ENCODE data around the gene TTC34.
"Not testable (repeated sequence)": the region's sequence is repeated elsewhere in the genome, so short reads cannot be mapped to it uniquely, and the experiment has no call there.

The TTC34 gene

DNA sequence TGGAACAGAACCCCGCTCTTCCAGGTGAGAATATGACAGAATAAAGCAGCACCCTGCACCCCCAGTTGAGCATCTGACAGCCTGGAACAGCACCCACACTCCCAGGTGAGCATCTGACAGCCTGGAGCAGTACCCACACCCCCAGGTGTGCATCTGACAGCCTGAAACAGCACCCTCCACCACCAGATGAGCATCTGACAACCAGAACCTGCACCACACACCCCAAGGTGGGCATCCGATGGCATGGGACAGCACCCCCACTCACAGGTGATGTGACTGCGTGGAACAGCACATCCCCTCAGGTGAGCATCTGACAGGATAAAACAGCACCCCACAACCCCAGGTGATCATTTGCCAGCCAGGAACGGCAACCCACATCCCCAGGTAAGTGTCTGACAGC is 26.2 kb downstream of the TTC34 start:
- not testable (repeated sequence) for DNase-seq (ENCODE audit: low spot score)

DNA sequence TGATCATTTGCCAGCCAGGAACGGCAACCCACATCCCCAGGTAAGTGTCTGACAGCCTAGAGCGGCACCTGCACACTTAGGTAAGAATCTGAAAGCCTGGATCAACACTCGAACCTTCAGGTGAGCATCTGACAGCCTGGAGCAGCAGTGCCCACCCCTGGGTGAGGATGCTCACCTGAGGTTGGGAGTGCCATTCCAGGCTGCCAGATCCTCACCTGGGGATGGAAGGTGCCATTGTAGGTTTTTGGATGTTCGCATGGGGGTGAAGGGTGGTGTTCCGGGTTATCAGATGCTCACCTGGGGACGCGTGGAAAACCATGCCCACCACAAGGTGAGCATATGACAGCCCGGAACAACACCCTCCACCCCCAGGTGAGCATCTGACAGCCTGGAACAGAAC is 33.4 kb downstream of the TTC34 start:
- not testable (repeated sequence) for DNase-seq (ENCODE audit: low spot score)

DNA sequence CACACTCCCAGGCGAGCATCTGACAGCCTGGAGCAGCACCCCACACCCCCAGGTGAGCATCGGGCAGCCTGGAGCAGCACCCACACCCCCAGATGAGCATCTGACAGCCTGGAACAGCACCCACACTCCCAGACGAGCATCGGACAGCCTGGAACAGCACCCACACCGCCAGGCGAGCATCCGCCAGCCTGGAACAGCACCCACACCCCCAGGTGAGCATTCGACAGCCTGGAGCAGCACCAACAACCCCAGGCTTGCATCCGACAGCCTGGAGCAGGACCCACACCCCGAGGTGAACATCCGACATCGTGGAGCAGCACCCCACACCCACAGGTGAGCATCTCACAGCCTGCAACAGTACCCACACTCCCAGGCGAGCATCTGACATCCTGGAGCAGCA is 42.1 kb downstream of the TTC34 start:
- not testable (repeated sequence) for DNase-seq (ENCODE audit: low spot score)

DNA sequence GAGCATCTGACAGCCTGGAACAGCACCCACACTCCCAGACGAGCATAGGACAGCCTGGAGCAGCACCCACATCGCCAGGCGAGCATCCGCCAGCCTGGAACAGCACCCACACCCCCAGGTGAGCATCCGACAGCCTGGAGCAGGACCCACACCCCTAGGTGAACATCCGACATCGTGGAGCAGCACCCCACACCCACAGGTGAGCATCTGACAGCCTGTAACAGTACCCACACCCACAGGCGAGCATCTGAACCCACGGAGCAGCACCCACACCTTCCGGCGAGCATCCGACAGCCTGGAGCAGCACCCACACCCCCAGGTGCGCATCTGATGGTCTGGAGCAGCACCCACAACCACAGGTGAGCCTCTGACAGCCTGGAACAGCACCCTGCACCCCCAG is 44.0 kb downstream of the TTC34 start:
- not testable (repeated sequence) for DNase-seq (ENCODE audit: low spot score)

DNA sequence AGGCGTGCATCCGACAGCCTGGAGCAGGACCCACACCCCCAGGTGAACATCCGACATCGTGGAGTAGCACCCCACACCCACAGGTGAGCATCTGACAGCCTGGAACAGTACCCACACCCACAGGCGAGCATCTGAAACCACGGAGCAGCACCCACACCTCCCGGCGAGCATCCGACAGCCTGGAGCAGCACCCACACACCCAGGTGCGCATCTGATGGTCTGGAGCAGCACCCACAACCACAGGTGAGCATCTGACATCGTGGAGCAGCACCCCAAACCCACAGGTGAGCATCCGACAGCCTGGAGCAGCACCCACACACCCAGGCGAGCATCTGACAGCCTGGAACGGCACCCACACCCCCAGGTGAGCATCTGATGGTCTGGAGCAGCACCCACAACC is 46.1 kb downstream of the TTC34 start:
- not testable (repeated sequence) for DNase-seq (ENCODE audit: low spot score)

DNA sequence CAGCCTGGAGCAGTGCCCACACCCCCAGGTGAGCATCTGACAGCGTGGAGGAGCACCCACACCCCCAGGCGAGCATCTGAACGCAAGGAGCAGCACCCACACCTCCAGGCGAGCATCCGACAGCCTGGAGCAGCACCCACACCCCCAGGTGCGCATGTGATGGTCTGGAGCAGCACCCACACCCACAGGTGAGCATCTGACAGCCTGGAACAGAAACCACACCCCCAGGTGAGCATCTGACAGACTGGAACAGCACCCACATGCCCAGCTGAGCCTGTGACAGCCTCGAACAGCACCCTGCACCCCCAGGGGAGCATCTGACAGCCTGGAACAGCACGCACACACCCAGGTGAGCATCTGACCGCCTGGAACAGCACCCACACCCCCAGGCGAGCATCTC is 46.9 kb downstream of the TTC34 start:
- not testable (repeated sequence) for DNase-seq (ENCODE audit: low spot score)

DNA sequence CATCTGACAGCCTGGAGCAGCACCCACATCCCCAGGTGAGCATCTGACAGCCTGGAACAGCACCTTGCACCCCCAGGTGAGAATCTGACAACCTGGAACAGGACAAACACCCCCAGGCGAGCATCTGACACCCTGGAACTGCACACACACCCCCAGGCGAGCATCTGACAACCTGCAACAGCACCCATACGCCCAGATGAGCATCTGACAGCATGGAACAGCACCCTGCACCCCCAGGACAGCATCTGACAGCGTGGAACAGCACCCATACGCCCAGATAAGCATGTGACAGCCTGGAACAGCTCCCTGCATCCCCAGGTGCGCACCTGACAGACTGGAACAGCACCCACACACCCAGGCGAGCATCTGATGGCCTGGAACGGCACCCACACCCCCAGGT is 49.0 kb downstream of the TTC34 start:
- DNase-seq (ENCODE audit: low spot score) = peak; percentile 5

DNA sequence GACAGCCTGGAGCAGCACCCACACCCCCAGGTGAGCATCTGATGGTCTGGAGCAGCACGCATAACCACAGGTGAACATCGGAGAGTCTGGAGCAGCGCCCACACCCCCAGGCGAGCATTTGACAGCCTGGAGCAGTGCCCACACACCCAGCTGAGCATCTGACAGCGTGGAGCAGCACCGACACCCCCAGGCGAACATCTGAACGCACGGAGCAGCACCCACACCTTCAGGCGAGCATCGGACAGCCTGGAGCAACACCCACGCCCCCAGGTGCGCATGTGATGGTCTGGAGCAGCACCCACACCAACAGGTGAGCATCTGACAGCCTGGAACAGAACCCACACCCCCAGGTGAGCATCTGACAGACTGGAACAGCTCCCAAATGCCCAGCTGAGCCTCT is 49.6 kb downstream of the TTC34 start:
- not testable (repeated sequence) for DNase-seq (ENCODE audit: low spot score)

DNA sequence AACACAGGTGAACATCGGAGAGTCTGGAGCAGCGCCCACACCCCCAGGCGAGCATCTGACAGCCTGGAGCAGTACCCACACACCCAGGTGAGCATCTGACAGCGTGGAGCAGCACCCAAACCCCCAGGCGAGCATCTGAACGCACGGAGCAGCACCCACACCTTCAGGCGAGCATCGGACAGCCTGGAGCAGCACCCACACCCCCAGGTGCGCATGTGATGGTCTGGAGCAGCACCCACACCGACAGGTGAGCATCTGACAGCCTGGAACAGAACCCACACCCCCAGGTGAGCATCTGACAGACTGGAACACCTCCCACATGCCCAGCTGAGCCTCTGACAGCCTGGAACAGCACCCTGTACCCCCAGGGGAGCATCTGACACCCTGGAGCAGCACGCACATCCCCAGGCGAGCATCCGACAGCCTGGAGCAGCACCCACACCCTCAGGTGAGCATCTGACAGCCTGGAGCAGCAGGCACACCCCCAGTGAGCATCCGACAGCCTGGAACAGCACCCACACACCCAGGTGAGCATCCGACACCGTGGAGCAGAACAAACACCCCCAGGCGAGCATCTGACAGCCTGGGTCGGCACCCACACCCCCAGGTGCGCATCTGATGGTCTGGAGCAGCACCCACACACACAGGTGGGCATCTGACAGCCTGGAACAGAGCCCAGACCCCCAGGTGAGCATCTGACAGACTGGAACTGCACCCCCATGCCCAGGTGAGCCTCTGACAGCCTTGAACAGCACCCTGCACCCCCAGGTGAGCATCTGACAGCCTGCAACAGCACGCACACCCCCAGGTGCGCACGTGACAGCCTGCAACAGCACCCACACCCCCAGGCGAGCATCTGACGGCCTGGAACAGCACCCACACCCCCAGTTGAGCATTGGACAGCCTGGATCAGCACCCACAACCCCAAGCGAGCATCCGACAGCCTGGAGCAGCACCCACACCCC is 50.4 kb downstream of the TTC34 start:
- DNase-seq (ENCODE audit: low spot score) = not testable (repeated sequence)

DNA sequence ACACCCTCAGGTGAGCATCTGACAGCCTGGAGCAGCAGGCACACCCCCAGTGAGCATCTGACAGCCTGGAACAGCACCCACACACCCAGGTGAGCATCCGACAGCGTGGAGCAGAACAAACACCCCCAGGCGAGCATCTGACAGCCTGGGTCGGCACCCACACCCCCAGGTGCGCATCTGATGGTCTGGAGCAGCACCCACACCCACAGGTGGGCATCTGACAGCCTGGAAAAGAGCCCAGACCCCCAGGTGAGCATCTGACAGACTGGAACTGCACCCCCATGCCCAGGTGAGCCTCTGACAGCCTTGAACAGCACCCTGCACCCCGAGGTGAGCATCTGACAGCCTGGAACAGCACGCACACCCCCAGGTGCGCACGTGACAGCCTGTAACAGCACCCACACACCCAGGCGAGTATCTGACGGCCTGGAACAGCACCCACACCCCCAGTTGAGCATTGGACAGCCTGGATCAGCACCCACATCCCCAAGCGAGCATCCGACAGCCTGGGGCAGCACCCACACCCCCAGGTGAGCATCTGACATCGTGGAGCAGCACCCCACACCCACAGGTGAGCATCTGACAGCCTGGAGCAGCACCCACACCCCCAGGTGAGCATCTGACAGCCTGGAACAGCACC is 51.3 kb downstream of the TTC34 start:
- not testable (repeated sequence) for DNase-seq (ENCODE audit: low spot score)

DNA sequence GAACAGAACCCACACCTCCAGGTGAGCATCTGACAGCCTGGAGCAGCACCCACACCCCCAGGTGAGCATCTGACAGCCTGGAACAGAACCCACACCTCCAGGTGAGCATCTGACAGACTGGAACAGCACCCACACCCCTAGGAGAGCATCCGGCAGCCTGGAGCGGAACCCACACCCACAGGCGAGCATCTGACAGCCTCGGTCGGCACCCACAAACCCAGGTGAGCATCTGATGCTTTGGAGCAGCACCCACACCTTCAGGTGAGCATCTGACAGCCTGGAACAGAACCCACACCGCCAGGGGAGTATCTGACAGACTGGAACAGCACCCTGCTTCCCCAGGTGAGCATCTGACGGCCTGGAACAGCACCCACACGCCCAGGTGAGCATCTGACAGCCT is 52.9 kb downstream of the TTC34 start:
- DNase-seq (ENCODE audit: low spot score) = not testable (repeated sequence)

DNA sequence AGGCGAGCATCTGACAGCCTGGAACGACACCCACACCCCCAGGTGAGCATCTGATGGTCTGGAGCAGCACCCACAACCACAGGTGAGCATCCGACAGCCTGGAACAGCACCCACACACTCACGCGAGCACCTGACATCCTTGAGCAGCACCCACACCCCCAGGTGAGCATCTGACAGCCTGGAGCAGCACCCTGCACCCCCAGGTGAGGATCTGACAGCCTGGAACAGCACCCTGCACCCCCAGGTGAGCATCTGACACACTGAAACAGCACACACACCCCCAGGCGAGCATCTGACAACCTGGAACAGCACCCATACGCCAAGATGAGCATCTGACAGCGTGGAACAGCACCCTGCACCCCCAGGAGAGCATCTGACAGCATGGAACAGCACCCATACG is 106.7 kb downstream of the TTC34 start:
- not testable (repeated sequence) for DNase-seq (ENCODE audit: low spot score)

DNA sequence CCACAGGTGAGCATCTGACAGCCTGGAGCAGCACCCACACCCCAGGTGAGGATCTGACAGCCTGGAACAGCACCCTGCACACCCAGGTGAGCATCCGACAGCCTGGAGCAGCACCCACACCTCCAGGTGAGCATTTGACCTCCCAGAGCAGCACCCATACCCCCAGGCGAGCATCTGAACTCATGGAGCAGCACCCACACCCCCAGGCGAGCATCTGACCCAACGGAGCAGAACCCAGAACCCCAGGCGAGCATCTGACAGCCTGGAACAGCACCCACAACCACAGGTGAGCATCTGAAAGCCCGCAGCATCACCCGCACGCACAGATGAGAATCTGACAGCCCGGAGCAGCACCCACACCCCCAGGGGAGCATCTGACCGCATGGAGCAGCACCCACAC is 111.3 kb downstream of the TTC34 start:
- DNase-seq (ENCODE audit: low spot score) = not testable (repeated sequence)

DNA sequence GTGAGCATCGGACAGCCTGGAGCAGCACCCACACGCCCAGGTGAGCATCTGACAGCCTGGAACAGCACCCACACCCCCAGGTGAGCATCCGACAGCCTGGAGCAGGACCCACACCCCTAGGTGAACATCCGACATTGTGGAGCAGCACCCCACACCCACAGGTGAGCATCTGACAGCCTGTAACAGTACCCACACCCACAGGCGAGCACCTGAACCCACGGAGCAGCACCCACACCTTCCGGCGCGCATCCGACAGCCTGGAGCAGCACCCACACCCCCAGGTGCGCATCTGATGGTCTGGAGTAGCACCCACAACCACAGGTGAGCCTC is 113.2 kb downstream of the TTC34 start:
- DNase-seq (ENCODE audit: low spot score) = not testable (repeated sequence)

DNA sequence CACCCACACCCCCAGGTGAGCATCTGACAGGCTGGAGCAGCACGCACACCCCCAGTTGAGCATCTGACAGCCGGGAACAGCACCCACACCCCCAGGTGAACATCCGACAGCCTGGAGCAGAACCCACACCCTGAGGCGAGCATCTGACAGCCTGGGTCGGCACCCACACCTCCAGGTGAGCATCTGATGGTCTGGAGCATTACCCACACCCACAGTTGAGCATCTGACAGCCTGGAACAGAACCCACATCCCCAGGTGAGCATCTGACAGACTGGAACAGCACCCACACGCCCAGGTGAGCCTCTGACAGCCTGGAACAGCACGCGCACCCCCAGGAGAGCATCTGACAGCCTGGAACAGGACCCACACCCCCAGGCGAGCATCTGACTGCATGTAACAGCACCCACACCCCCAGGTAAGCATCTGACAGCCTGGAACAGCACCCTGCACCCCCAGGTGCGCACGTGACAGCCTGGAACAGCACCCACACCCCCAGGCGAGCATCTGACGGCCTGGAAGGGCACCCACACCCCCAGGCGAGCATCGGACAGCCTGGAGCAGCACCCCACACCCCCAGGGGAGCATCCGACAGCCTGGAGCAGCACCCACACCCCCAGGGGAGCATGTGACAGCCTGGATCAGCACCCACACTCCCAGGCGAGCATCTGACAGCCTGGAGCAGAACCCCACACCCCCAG is 113.7 kb downstream of the TTC34 start:
- not testable (repeated sequence) for DNase-seq (ENCODE audit: low spot score)

DNA sequence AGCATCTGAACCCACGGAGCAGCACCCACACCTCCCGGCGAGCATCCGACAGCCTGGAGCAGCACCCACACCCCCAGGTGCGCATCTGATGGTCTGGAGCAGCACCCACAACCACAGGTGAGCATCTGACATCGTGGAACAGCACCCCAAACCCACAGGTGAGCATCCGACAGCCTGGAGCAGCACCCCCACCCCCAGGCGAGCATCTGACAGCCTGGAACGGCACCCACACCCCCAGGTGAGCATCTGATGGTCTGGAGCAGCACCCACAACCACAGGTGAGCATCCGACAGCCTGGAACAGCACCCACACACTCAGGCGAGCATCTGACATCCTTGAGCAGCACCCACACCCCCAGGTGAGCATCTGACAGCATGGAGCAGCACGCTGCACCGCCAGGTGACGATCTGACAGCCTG is 114.3 kb downstream of the TTC34 start:
- DNase-seq (ENCODE audit: low spot score) = not testable (repeated sequence)

DNA sequence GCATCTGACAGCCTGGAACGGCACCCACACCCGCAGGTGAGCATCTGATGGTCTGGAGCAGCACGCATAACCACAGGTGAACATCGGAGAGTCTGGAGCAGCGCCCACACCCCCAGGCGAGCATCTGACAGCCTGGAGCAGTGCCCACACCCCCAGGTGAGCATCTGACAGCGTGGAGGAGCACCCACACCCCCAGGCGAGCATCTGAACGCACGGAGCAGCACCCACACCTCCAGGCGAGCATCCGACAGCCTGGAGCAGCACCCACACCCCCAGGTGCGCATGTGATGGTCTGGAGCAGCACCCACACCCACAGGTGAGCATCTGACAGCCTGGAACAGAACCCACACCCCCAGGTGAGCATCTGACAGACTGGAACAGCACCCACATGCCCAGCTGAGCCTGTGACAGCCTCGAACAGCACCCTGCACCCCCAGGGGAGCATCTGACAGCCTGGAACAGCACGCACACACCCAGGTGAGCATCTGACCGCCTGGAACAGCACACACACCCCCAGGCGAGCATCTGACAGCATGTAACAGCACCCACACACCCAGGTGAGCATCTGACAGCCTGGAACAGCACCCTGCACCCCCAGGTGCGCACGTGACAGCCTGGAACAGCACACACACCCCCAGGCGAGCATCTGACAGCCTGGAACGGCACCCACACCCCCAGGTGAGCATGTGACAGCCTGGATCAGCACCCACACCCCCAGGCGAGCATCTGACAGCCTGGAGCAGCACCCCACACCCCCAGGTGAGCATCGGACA is 115.2 kb downstream of the TTC34 start:
- not testable (repeated sequence) for DNase-seq (ENCODE audit: low spot score)

DNA sequence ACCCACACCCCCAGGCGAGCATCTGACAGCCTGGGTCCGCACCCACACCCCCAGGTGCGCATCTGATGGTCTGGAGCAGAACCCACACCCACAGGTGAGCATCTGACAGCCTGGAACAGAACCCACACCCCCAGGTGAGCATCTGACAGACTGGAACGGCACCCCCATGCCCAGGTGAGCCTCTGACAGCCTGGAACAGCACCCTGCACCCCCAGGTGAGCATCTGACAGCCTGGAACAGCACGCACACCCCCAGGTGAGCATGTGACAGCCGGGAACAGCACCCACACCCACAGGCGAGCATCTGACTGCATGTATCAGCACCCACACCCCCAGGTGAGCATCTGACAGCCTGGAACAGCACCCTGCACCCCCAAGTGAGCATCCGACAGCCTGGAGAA is 115.8 kb downstream of the TTC34 start:
- DNase-seq (ENCODE audit: low spot score) = not testable (repeated sequence)

DNA sequence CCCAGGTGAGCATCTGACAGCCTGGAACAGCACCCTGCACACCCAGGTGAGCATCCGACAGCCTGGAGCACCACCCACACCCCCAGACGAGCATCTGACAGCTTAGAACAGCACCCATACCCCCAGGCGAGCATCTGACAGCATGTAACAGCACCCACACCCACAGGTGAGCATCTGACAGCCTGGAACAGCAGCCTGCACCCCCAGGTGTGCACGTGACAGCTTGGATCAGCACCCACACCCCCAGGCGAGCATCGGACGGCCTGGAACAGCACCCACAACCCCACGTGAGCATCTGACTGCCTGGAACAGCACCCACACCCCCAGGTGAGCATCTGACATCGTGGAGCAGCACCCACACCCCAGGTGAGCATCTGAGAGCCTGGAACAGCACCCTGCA is 116.6 kb downstream of the TTC34 start:
- DNase-seq (ENCODE audit: low spot score) = not testable (repeated sequence)

DNA sequence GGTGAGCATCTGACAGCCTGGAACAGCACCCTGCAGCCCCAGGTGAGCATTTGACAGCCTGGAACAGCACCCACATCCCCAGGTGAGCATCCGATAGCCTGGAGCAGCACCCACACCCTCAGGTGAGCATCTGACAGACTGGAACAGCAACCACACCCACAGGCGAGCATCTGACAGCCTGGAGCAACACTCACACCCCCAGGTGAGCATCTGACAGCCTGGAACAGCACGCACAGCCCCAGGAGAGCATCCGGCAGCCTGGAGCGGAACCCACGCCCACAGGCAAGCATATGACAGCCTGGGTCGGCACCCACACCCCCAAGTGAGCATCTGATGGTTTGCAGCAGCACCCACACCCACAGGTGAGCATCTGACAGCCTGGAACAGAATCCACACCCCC is 117.5 kb downstream of the TTC34 start:
- DNase-seq (ENCODE audit: low spot score) = not testable (repeated sequence)

DNA sequence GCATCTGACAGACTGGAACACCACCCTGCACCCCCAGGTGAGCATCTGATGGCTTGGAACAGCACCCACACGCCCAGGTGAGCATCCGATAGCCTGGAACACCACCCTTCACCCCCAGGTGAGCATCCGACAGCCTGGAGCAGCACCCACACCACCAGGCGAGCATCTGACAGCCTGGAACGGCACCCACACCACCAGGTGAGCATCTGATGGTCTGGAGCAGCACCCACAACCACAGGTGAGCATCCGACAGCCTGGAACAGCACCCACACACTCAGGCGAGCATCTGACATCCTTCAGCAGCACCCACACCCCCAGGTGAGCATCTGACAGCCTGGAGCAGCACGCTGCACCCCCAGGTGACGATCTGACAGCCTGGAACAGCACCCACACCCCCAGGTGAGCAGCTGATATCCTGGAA is 118.2 kb downstream of the TTC34 start:
- not testable (repeated sequence) for DNase-seq (ENCODE audit: low spot score)

DNA sequence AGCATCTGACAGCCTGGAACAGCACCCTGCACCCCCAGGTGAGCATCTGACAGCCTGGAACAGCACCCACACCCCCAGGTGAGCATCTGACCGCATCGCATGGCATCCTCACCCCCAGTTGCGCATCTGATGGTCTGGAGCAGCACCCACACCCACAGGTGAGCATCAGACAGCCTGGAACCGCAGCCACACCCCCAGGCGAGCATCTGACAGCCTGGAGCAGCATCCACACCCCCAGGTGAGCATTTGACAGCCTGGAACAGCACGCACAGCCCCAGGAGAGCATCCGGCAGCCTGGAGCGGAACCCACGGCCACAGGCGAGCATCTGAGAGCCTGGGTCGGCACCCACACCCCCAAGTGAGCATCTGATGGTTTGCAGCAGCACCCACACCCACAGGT is 118.6 kb downstream of the TTC34 start:
- not testable (repeated sequence) for DNase-seq (ENCODE audit: low spot score)

Measured in AG20443 (cell line).